Ascending aorta (tissue), 2 donors: ENCODE results near the gene DCAF7. TPM values are rescaled to one million over a fixed set of nuclear protein-coding genes. Genes with fewer than 3 reads are reported as not detected.

ENCODE experiments used
- DNase-seq, 2 donors: peaks; one replicate each; pipeline ENCODE4 v3.0.0-alpha.2; 2019; ENCODE audit warnings: low spot score in 2 of 2
- H3K27ac ChIP-seq, 2 donors: fragments of 200-600 bp; sonication (generic); one replicate each; pipeline ENCODE4 v1.5.1; 2016 to 2017; ENCODE audit warnings: mild to moderate bottlenecking in 1 of 2
- H3K27me3 ChIP-seq: fragments of 200-600 bp; sonication (generic); one replicate; pipeline ENCODE4 v1.5.1; 2017
- H3K36me3 ChIP-seq, 2 donors: fragments of 200-600 bp; sonication (generic); one replicate each; pipeline ENCODE4 v1.5.1; 2016
- H3K4me1 ChIP-seq, 2 donors: fragments of 200-600 bp; sonication (generic); one replicate each; pipeline ENCODE4 v1.5.1; 2016 to 2017; ENCODE audit warnings: mild to moderate bottlenecking in 1 of 2
- H3K4me3 ChIP-seq, 2 donors: fragments of 200-600 bp; sonication (generic); one replicate each; pipeline ENCODE4 v1.5.1; 2016 to 2017; ENCODE audit warnings: mild to moderate bottlenecking in 1 of 2
- H3K9me3 ChIP-seq, 2 donors: fragments of 200-600 bp; sonication (generic); one replicate each; pipeline ENCODE4 v1.5.1; 2016
- CTCF ChIP-seq, 3 experiments: fragments of 200-600 bp in 2 of 3; fragments of 450-650 bp in 1 of 3; sonication (generic) in 2 of 3; IDR thresholded peaks; one replicate each; pipeline ENCODE4 v1.5.1; 2016 to 2019; ENCODE audit warnings: antibody characterized with exemption in 3 of 3, mild to moderate bottlenecking in 1 of 3, moderate library complexity in 1 of 3
- intact Hi-C: fragments of 100-400 bp; cut with DNase I; formaldehyde crosslinking; loops from one replicate; pipeline ENCODE4 v1.15.1; 2023
- total RNA-seq: library from RNA; depleted of rRNA; stranded (reverse); fragments of >200 nt; gene quantifications from one replicate; pipeline ENCODE4 v1.1.0, GENCODE V29; 2016

The DCAF7 gene
- total RNA-seq, 1 donor from 2014 or later: 18.6 TPM

DNA sequence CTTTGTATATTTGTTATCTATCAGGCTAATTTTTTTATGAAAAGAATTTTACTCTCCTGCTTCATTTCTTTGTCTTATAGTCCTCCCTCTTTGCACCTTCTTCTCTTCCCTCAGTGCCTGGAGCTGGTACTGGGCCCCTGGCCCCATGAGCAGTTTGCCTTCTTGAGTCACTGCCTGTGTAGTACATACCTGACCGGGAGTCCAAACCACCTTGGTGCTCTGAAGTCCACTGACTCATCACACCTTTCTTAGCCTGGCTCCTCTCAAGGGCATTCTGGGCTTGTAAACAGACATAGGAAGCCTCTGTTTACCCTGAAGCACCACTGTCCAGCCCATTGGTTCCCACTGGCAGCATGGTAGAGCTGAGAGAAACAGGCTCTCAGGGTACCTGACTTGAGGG, 39.4 kb downstream of the DCAF7 start:
- Histone ChIP-seq H3K36me3 (peaks cover 56 to 75% of the 10 kb centered on the region in 2 donors), H3K4me1 (no peaks in the 10 kb centered on the region), H3K9me3 (no peaks in the 10 kb centered on the region), H3K27ac (no peak overlapping the region), H3K27me3 (no peaks in the 10 kb centered on the region), H3K4me3 (no peak overlapping the region)
- no peak for TF ChIP-seq CTCF (IDR thresholded peaks at IDR 0.05)
- no peak for DNase-seq
- intact Hi-C loops: no loop called here

DNA sequence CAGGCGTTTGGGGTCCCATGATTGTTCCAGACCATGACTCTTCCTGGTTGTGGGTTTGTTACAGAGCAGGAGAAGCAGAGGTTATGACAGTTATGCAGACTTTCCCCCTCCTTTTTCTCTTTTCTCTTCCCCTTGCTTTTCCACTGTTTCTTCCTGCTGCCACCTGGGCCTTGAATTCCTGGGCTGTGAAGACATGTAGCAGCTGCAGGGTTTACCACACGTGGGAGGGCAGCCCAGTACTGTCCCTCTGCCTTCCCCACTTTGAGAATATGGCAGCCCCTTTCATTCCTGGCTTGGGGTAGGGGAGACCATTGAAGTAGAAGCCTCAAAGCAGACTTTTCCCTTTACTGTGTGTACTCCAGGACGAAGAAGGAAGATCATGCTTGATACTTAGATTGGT, 42.5 kb downstream of the DCAF7 start:
- Histone ChIP-seq H3K27me3 (no peaks in the 10 kb centered on the region), H3K4me1 (no peaks in the 10 kb centered on the region), H3K4me3 (no peak overlapping the region), H3K9me3 (no peaks in the 10 kb centered on the region), H3K36me3 (peaks cover 36 to 44% of the 10 kb centered on the region in 2 donors), H3K27ac (no peak overlapping the region)
- no peak for DNase-seq
- intact Hi-C loops: no loop called here
- TF ChIP-seq CTCF (IDR thresholded peaks at IDR 0.05): no peak

DNA sequence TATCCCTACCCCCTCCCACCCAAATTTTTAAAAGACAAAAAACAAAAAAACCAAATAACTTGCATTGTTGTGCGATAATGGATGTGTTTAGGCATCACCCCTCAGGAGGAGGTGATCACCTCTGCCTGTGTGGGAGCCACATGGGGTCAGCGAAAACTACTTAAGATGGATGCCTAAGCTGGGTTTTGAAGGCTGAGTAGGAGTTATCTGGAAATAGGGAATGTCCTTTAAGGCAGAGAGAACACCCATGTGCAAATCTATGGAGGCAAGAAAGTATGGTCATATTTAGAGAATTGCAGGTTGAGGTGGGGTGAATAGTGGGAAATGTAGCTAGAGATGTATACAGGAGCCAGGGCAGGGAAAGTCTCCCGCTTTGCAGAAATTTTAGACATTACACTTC, 44.9 kb downstream of the DCAF7 start:
- intact Hi-C loops: no loop called here
- TF ChIP-seq CTCF (IDR thresholded peaks at IDR 0.05): no peak

GRCh38 chr17:63596856-63597586, 46.7 kb downstream of the DCAF7 start:
- Histone ChIP-seq H3K27me3 (no peaks in the 10 kb centered on the region), H3K36me3 (peaks cover 0 to 5% of the 10 kb centered on the region in 2 donors), H3K4me1 (peaks cover 3 to 9% of the 10 kb centered on the region in 2 donors), H3K27ac (no peak overlapping the region), H3K9me3 (no peaks in the 10 kb centered on the region), H3K4me3 (no peak overlapping the region)
- no peak for DNase-seq
- no peak for TF ChIP-seq CTCF (IDR thresholded peaks at IDR 0.05)
- intact Hi-C loops: no loop called here

More for the DNA sequence above, 44.9 kb downstream of the DCAF7 start:
- DNase-seq: no peak
- Histone ChIP-seq H3K9me3 (no peaks in the 10 kb centered on the region), H3K27me3 (no peaks in the 10 kb centered on the region), H3K36me3 (peaks cover 16 to 24% of the 10 kb centered on the region in 2 donors), H3K4me3 (no peak overlapping the region), H3K4me1 (peaks cover 1 to 4% of the 10 kb centered on the region in 2 donors), H3K27ac (no peak overlapping the region)

GRCh38 chr17:63598281-63598680, 48.0 kb downstream of the DCAF7 start:
- H3K4me3 ChIP-seq: no peak overlapping the region
- H3K9me3 ChIP-seq: no peaks in the 10 kb centered on the region
- no peaks in the 10 kb centered on the region for H3K36me3 ChIP-seq
- peaks cover 3 to 9% of the 10 kb centered on the region in 2 donors for H3K4me1 ChIP-seq
- intact Hi-C loops: no loop called here
- no peak overlapping the region for H3K27ac ChIP-seq
- DNase-seq: no peak
- no peak for TF ChIP-seq CTCF (IDR thresholded peaks at IDR 0.05)
- no peaks in the 10 kb centered on the region for H3K27me3 ChIP-seq
